H1 (cell line): Measurements from ENCODE around the gene PCDHGB6. TPM values are rescaled to one million over a fixed set of nuclear protein-coding genes. Genes with fewer than 3 reads are reported as not detected.

Experiments
- CTCF ChIA-PET: fragments of 300-600 bp; sonication (Branson Sonifier 250); formaldehyde crosslinking; loops from one replicate; lab custom pipeline; 2021; ENCODE audit not compliant: partially characterized antibody; lab: Charles Lee
- POLR2A ChIA-PET: fragments of 300-600 bp; sonication (Branson Sonifier 250); formaldehyde crosslinking; loops from one replicate; lab custom pipeline; 2021; ENCODE audit warnings: inconsistent platforms; ENCODE audit not compliant: partially characterized antibody; lab: Charles Lee
- DNase-seq, 2 experiments: peaks; one replicate each; pipeline versions ENCODE4 v3.0.0 to v3.0.0-alpha.2; 2010 to 2022; ENCODE audit warnings: low spot score in 2 of 2, low read depth in 1 of 2, mixed read lengths in 1 of 2
- FAIRE-seq: peaks from 2 replicates; lab custom pipeline; 2011; peaks lifted over from hg19 to GRCh38; lab: Jason Lieb, UNC
- H2AFZ ChIP-seq: 2 replicates; pipeline ENCODE4 v1.8.1; 2012; ENCODE audit warnings: low read length, inconsistent platforms
- H2AK5ac ChIP-seq: 2 replicates; pipeline ENCODE4 v1.6.1; 2013; ENCODE audit warnings: low read depth, low read length
- H2BK120ac ChIP-seq: replicated peaks from 2 replicates; pipeline ENCODE3; 2013; ENCODE audit warnings: low read depth, low read length, inconsistent platforms
- H2BK12ac ChIP-seq: 2 replicates; pipeline ENCODE4 v1.6.1; 2013; ENCODE audit warnings: low read depth, low read length
- H2BK15ac ChIP-seq: 2 replicates; pipeline ENCODE4 v1.6.1; 2013; ENCODE audit warnings: low read length
- H2BK20ac ChIP-seq: 2 replicates; pipeline ENCODE4 v1.6.1; 2013; ENCODE audit warnings: low read length
- H2BK5ac ChIP-seq: 2 replicates; pipeline ENCODE4 v1.6.1; 2013; ENCODE audit warnings: low read depth, low read length
- H3K14ac ChIP-seq: 2 replicates; pipeline ENCODE4 v1.6.1; 2013; ENCODE audit warnings: inconsistent platforms; ENCODE audit not compliant: insufficient read length
- H3K18ac ChIP-seq: 2 replicates; pipeline ENCODE4 v1.6.1; 2013; ENCODE audit warnings: low read length; ENCODE audit errors: extremely low read depth
- H3K23ac ChIP-seq: 2 replicates; pipeline ENCODE4 v1.6.1; 2013; ENCODE audit warnings: inconsistent platforms; ENCODE audit not compliant: insufficient read length
- H3K23me2 ChIP-seq: 2 replicates; pipeline ENCODE4 v1.6.1; 2013; ENCODE audit warnings: low read depth, low read length
- H3K27ac ChIP-seq: 2 replicates; pipeline ENCODE4 v1.6.1; 2011; ENCODE audit warnings: low read depth, low read length, inconsistent platforms
- H3K27me3 ChIP-seq, 4 experiments: replicated peaks in 1 of 4; 1 replicate in 1 of 4; 2 replicates in 3 of 4; pipeline versions ENCODE4 v1.6.1 to v1.8.1; 2011 to 2013; ENCODE audit warnings: low read length in 3 of 4, mild to moderate bottlenecking in 3 of 4, inconsistent platforms in 2 of 4, mixed read lengths in 2 of 4, moderate library complexity in 1 of 4; ENCODE audit not compliant: control insufficient read depth in 3 of 4, insufficient read depth in 3 of 4; ENCODE audit errors: extremely low read depth in 1 of 4
- H3K36me3 ChIP-seq, 4 experiments: 2 replicates each; pipeline versions ENCODE4 v1.6.1 to v1.8.1; 2011 to 2013; ENCODE audit warnings: mild to moderate bottlenecking in 4 of 4, low read length in 3 of 4, moderate library complexity in 2 of 4, control low read depth in 1 of 4, inconsistent platforms in 1 of 4; ENCODE audit not compliant: insufficient read depth in 4 of 4, control insufficient read depth in 2 of 4
- H3K4ac ChIP-seq: replicated peaks from 2 replicates; pipeline ENCODE3; 2013; ENCODE audit warnings: low read length, low read depth, mixed read lengths, inconsistent platforms; ENCODE audit not compliant: insufficient read length
- H3K4me1 ChIP-seq, 4 experiments: replicated peaks in 1 of 4; 1 replicate in 1 of 4; 2 replicates in 3 of 4; pipeline versions ENCODE4 v1.6.1 to v1.8.1; 2011 to 2013; ENCODE audit warnings: low read length in 3 of 4, inconsistent platforms in 2 of 4, mixed read lengths in 1 of 4; ENCODE audit not compliant: insufficient read depth in 4 of 4, control insufficient read depth in 3 of 4
- H3K4me2 ChIP-seq, 2 experiments: 2 replicates each; pipeline versions ENCODE4 v1.6.1 to v1.8.1; 2011 to 2013; ENCODE audit warnings: low read depth in 2 of 2, low read length in 2 of 2, control low read depth in 1 of 2, inconsistent platforms in 1 of 2, mild to moderate bottlenecking in 1 of 2; ENCODE audit not compliant: insufficient read depth in 1 of 2
- H3K4me3 ChIP-seq, 4 experiments: fragments of 200-600, 300-600 bp in 1 of 4; sonication (generic), shearing (Covaris generic), sonication (Bioruptor Twin) in 1 of 4; 2 replicates each; pipeline versions ENCODE4 v1.5.1 to v1.8.1; 2011 to 2016; ENCODE audit warnings: low read length in 4 of 4, low read depth in 3 of 4, control low read depth in 2 of 4, inconsistent platforms in 2 of 4, mild to moderate bottlenecking in 2 of 4, mixed read lengths in 1 of 4, moderate library complexity in 1 of 4; ENCODE audit not compliant: insufficient read depth in 2 of 4; ENCODE audit errors: extremely low read depth in 1 of 4
- H3K56ac ChIP-seq: replicated peaks from 2 replicates; pipeline ENCODE3; 2013; ENCODE audit warnings: low read depth, mild to moderate bottlenecking, mixed read lengths, low read length, inconsistent platforms; ENCODE audit not compliant: insufficient read length
- H3K79me1 ChIP-seq: 2 replicates; pipeline ENCODE4 v1.6.1; 2013; ENCODE audit warnings: low read depth, low read length, control low read depth
- H3K79me2 ChIP-seq, 2 experiments: 2 replicates each; pipeline versions ENCODE4 v1.6.1 to v1.8.1; 2012 to 2013; ENCODE audit warnings: low read length in 2 of 2, mild to moderate bottlenecking in 2 of 2, inconsistent platforms in 1 of 2; ENCODE audit not compliant: insufficient read depth in 2 of 2, control insufficient read depth in 1 of 2
- H3K9ac ChIP-seq, 4 experiments: replicated peaks in 1 of 4; 1 replicate in 1 of 4; 2 replicates in 3 of 4; pipeline versions ENCODE4 v1.6.1 to v1.8.1; 2011 to 2013; ENCODE audit warnings: low read depth in 3 of 4, low read length in 3 of 4, control low read depth in 2 of 4, mild to moderate bottlenecking in 2 of 4, moderate library complexity in 2 of 4, inconsistent platforms in 1 of 4; ENCODE audit errors: extremely low read depth in 1 of 4
- H3K9me3 ChIP-seq, 2 experiments: 2 replicates each; pipeline versions ENCODE4 v1.6.1 to v1.8.1; 2012 to 2013; ENCODE audit warnings: mild to moderate bottlenecking in 2 of 2, moderate library complexity in 2 of 2, control low read depth in 1 of 2, inconsistent platforms in 1 of 2, low read depth in 1 of 2, low read length in 1 of 2, mixed read lengths in 1 of 2; ENCODE audit not compliant: insufficient read depth in 2 of 2
- H4K20me1 ChIP-seq, 2 experiments: replicated peaks in 1 of 2; 2 replicates each; pipeline versions ENCODE3 to v1.8.1; 2011 to 2013; ENCODE audit warnings: inconsistent platforms in 2 of 2, low read length in 2 of 2, mild to moderate bottlenecking in 1 of 2; ENCODE audit not compliant: insufficient read depth in 2 of 2, control insufficient read depth in 1 of 2
- H4K5ac ChIP-seq: 2 replicates; pipeline ENCODE4 v1.6.1; 2013; ENCODE audit warnings: low read length, low read depth, mixed read lengths, inconsistent platforms; ENCODE audit not compliant: insufficient read length
- H4K8ac ChIP-seq: 2 replicates; pipeline ENCODE4 v1.8.0; 2013; ENCODE audit warnings: mild to moderate bottlenecking, moderate library complexity, low read length, inconsistent platforms; ENCODE audit not compliant: insufficient read depth; ENCODE audit errors: extremely low read depth
- H4K91ac ChIP-seq: replicated peaks from 2 replicates; pipeline ENCODE3; 2013; ENCODE audit warnings: low read length, mixed read lengths, inconsistent platforms; ENCODE audit not compliant: insufficient read length
- ATF2 ChIP-seq: IDR thresholded peaks from 2 replicates; pipeline ENCODE4 v1.6.1; 2012; ENCODE audit warnings: low read length, inconsistent platforms
- CTCF ChIP-seq, 3 experiments: IDR thresholded peaks; 1 replicate in 2 of 3; 2 replicates in 1 of 3; pipeline versions ENCODE4 v1.5.1 to v1.6.1; 2011; ENCODE audit warnings: low read length in 3 of 3, mild to moderate bottlenecking in 3 of 3, inconsistent platforms in 2 of 3, low read depth in 1 of 3, moderate library complexity in 1 of 3; ENCODE audit not compliant: insufficient read depth in 1 of 3; ENCODE audit errors: control extremely low read depth in 1 of 3
- HDAC6 ChIP-seq: IDR thresholded peaks from one replicate; pipeline ENCODE4 v1.7.1; 2012; ENCODE audit warnings: low read depth, mild to moderate bottlenecking, inconsistent platforms, low read length, moderate library complexity
- JUND ChIP-seq: IDR thresholded peaks from 2 replicates; pipeline ENCODE4 v1.6.1; 2011; ENCODE audit warnings: mild to moderate bottlenecking, improper control_type of control experiment, low read length
- KDM1A ChIP-seq: fragments of 200-600, 300-600 bp; sonication (generic); IDR thresholded peaks from 2 replicates; pipeline ENCODE4 v1.7.1; 2016; ENCODE audit warnings: mild to moderate bottlenecking, low read length, borderline replicate concordance
- MAFK ChIP-seq: IDR thresholded peaks from 2 replicates; pipeline ENCODE4 v1.6.1; 2012; ENCODE audit warnings: low read depth, mild to moderate bottlenecking, improper control_type of control experiment, low read length
- SP1 ChIP-seq: IDR thresholded peaks from 2 replicates; pipeline ENCODE4 v1.6.1; 2011; ENCODE audit warnings: low read depth, low read length
- TAF7 ChIP-seq: optimal IDR thresholded peaks from 2 replicates; pipeline ENCODE3; 2011; ENCODE audit warnings: low read depth, mild to moderate bottlenecking, inconsistent platforms, low read length, moderate library complexity, borderline replicate concordance
- WGBS, 2 experiments: shearing (Covaris generic) in 1 of 2; methylation state at CpG; one replicate each; pipeline versions ENCODE4 v1.1.6 to v1.1.7; 2013 to 2015; ENCODE audit warnings: low lambda C conversion rate in 2 of 2, mixed read lengths in 2 of 2, inconsistent platforms in 1 of 2, low coverage in 1 of 2, missing lambda C conversion rate in 1 of 2; ENCODE audit not compliant: insufficient replicate concordance in 2 of 2, insufficient coverage in 1 of 2, insufficient read length in 1 of 2; ENCODE audit errors: extremely low coverage in 1 of 2, missing lambda C conversion rate in 1 of 2; 5-methylcytosine and 5-hydroxymethylcytosine counted together
- polyA plus RNA-seq, 7 experiments: library from polyadenylated mRNA; depleted of rRNA in 3 of 7; stranded (reverse) in 5 of 7; unstranded in 2 of 7; fragments of >200 nt in 5 of 7; fragments of 200-250 nt in 2 of 7; gene quantifications; 1 replicate in 5 of 7; 2 replicates in 1 of 7; 4 replicates in 1 of 7; pipeline versions ENCODE4 v1.2.1 to v1.2.3, GENCODE V29; 2011 to 2013; ENCODE audit warnings: missing spikeins in 2 of 7, mixed read lengths in 2 of 7
- total RNA-seq: library from RNA; stranded (reverse); fragmentation: NEBNext Ultra II Directional; extraction: Animal tissue kit (Norgen Biotek cat#: 25700); gene quantifications from 2 replicates; pipeline ENCODE4 v1.2.1, GENCODE V29; 2021

Gene PCDHGB6
- total and polyA plus RNA-seq, 2 of the 8 experiments (the other 6 are each of a cell fraction or from before 2014, with no cell fraction given), result 3.4 to 4.1 TPM

- no peaks in the 10 kb centered on the region for H3K4me1 ChIP-seq
- FAIRE-seq (no peak), DNase-seq (no peak)
- ChIA-PET POLR2A (no interaction called here), CTCF (interaction anchor here (0.7 to 2.3 kb wide), 5 partner anchors 10 to 164 kb away, joined by 3 to 7 read pairs (median 4); partner anchors contain the start of genes PCDHGB4 and PCDHGB7)
- H3K27ac ChIP-seq, result no peak overlapping the region
- no peak overlapping the region for H3K4ac ChIP-seq
- no peaks in the 10 kb centered on the region for H3K79me1 ChIP-seq
- H2BK12ac ChIP-seq, result no peak overlapping the region
- H2AK5ac ChIP-seq, result no peak overlapping the region
- no peak overlapping the region for H2BK20ac ChIP-seq
- no peak overlapping the region for H4K91ac ChIP-seq
- no peaks in the 10 kb centered on the region for H3K79me2 ChIP-seq
- H3K27me3 ChIP-seq, result no peaks in the 10 kb centered on the region
- H3K4me3 ChIP-seq, result no peak overlapping the region
- H3K36me3 ChIP-seq, result peaks cover 0 to 12% (median 0%) of the 10 kb centered on the region in 4 experiments; a peak in 1 of 8 replicates
- H4K8ac ChIP-seq, result no peak overlapping the region
- no peaks in the 10 kb centered on the region for H4K20me1 ChIP-seq
- H2AFZ ChIP-seq, result no peak overlapping the region
- no peak overlapping the region for H3K14ac ChIP-seq
- no peak overlapping the region for H2BK5ac ChIP-seq
- H3K23me2 ChIP-seq, result no peaks in the 10 kb centered on the region
- no peak overlapping the region for H3K56ac ChIP-seq
- no peak overlapping the region for H2BK15ac ChIP-seq
- H3K9ac ChIP-seq, result no peak overlapping the region
- H2BK120ac ChIP-seq, result no peak overlapping the region
- WGBS, 2 experiments, result 95% methylated on average over 55 of the region's 61 CpGs; no CpG with 5 or more reads in 1 of the 2 experiments
- peaks cover 40 to 51% of the 10 kb centered on the region in 2 experiments for H3K9me3 ChIP-seq
- no peak overlapping the region for H4K5ac ChIP-seq
- no peak overlapping the region for H3K23ac ChIP-seq
- H3K18ac ChIP-seq, result no peak overlapping the region
- H3K4me2 ChIP-seq, result no peak overlapping the region
- TF ChIP-seq KDM1A (no peak), TAF7 (no peak), CTCF (IDR thresholded peaks at IDR 0.05; ENCODE audit: control extremely low read depth in 1 of 3, insufficient read depth in 1 of 3, low read depth in 1 of 3, low read length in 3 of 3) (no peak), HDAC6 (no peak), MAFK (no peak), SP1 (no peak), ATF2 (no peak), JUND (no peak)
Observed at GRCh38 chr5:141399555-141400258, 8.1 kb upstream of the PCDHGB6 start.
